HG02588 (cell line): Measurements from ENCODE around the gene PAGE2B.
"Not testable (repeated sequence)": the region's sequence is repeated elsewhere in the genome, so short reads cannot be mapped to it uniquely, and the experiment has no call there.

Experiments
- ATAC-seq: cut with Tn5 transposase; IDR thresholded peaks from one replicate; pipeline ENCODE4 v1.9.1; 2021; ENCODE audit warnings: mild to moderate bottlenecking, moderate library complexity; ENCODE audit not compliant: unreplicated experiment

PAGE2B gene

DNA sequence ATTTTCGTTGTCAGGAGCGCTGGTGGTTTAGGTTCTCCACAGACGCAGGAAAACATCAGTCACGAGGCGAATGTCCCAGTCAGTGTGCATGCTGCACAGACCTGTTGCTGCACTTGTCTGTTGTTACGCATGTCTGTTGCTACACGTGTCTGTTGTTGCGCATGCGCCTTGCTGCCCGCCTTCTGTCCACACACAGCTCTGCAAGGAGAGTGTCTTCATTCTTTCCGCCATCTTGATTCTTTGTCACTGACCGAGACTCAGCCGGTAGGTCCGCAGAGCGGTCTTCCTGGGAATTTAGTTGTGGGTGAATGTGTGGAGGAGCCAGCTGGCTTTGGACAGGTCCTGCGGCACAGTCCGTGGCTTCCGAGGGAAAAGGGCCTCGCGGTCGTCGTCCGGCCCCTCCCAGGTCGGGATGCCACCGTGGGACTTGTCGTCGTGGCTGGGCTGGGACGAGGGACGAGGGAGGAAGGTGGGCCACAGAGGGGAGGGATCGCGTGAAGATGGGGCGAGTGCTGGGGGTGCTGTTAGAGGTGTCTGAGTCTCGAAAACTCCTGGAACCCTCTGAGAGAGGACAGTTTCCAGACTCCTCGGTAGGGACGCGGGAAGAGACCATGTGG is at the start of gene PAGE2B:
Gene PAGE2B, plus strand, starts transcription at position 180 of the 617 bp plus-strand sequence. CDS start 1,012 bp downstream, outside the sequence.
- ATAC-seq = no peak

DNA sequence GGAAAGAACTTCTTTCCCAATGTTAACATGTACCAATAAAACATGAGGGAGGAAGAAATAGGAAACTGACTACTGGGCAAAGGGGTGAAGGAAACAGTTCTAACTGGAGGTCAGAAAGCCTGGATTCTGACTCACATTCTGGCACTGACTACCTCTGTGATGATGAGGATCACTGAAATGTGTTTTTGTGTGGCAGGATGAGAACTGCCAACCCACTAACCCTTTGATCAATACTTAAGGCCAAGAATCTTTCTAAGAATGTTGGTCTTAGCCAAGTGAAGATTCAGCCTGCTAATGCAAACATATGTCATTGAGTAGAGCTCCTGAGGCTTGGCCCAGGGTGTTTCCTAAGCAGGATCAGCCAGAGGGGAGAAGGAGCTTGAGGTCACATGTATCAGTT is 48.7 kb upstream of the PAGE2B start:
- no peak for ATAC-seq

GRCh38 chrX:55026840-55027239 is 48.0 kb upstream of the PAGE2B start:
- ATAC-seq = no peak

DNA sequence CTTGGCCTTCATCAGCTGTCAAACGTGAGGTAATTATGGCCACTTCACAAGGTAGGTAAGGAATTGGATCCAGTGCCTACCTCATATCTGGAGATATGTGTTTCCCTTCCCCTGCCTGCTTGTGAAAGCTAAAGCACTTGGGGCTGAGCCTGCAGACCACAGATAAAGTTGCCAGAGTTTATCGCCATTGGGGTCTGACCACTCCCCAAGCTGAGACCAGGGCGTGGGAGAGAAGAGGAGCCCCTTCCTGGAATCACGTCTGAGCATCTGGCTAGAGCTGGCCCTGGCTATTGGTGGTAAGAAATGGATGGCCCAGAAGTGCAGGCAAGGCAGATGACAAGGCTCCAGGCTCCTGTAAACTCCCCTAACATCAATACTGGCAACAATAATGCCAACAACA is 46.8 kb upstream of the PAGE2B start:
- no peak for ATAC-seq

DNA sequence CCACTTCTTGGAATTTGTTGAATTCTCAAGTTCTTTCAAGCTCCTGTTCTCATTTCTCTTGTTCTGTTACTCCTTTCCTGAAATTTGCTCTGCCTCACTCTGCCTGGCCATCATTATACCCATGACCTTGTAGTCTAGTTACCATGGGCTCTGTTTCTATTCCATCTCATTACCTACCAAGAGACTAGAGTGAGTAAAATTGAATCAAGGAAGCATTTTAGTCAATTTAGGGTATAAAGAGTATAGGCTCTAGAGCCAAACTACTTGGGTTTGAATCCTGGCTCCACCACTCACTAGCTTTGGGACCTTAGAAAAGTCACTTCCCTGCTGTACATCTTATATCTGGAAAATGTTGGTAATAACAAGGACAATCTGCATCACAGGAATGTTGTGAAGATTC is 46.2 kb upstream of the PAGE2B start:
- ATAC-seq = no peak

DNA sequence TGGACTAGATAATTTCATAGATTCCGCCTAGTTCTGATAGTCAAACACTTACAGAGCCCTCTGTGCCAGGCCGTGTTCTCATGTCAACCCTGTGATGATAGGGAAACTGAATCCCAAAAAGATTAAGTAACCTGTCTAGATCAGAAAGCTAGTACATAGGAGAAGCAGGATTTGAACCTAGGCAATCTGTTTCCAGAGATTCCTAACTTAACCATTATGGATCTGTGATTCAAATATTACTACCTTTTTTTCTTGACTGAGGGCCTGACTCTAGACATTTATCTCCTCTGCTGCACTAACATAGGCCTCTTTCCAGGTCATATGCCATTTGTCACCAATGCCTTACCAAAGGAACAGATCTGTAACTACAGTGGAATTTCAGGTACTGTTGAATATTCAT is 45.5 kb upstream of the PAGE2B start:
- ATAC-seq = no peak

GRCh38 chrX:55030271-55031205 is 44.3 kb upstream of the PAGE2B start, which contains the start of gene ALAS2:
Gene ALAS2 (minus strand): TSS chrX:55030977. CDS start chrX:55026000, 4,977 bp downstream.
- ATAC-seq = no peak

DNA sequence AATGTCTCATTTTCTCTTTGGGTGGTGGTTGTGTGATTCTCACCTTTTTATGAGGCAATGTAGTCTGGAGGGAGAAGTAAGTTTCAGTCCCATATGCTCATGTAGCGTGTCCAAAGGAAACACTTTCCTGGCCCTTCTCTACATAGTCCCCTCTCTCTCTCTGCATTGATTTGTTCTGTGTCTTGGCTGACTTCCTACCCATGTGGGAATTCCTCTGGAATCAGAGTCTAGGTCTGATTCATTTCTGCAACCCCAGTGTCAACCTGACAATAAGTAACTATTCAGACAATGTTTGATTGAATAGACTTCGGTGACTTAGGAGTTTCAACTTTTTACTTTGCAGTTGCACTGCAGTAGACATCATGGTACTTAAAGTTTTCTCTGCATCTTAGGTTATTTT is 41.4 kb upstream of the PAGE2B start:
- no peak for ATAC-seq

DNA sequence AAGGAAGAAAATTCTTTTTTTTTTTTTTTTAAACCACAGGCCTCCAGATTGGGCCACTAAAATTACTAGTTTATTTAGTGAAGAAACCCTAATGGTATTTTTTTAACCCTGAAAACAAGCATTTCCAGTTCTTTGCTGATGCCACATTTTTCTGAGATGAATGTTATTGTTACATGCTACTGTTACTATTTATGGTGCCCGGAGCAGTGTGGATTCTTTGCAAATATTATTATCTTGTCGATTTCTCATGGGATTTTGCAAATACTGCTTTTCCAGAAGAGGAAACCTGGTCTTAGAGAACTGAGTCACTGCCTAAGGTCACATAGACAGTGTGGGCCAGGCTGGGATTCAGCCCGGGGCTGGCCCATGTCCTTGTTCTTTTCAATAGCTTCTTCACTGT is 35.4 kb upstream of the PAGE2B start:
- no peak for ATAC-seq

- no peak for ATAC-seq
These were observed 33.3 kb upstream of the PAGE2B start for GRCh38 chrX:55041514-55041913.

GRCh38 chrX:55050599-55050998 is 24.2 kb upstream of the PAGE2B start:
- not testable (repeated sequence) for ATAC-seq

DNA sequence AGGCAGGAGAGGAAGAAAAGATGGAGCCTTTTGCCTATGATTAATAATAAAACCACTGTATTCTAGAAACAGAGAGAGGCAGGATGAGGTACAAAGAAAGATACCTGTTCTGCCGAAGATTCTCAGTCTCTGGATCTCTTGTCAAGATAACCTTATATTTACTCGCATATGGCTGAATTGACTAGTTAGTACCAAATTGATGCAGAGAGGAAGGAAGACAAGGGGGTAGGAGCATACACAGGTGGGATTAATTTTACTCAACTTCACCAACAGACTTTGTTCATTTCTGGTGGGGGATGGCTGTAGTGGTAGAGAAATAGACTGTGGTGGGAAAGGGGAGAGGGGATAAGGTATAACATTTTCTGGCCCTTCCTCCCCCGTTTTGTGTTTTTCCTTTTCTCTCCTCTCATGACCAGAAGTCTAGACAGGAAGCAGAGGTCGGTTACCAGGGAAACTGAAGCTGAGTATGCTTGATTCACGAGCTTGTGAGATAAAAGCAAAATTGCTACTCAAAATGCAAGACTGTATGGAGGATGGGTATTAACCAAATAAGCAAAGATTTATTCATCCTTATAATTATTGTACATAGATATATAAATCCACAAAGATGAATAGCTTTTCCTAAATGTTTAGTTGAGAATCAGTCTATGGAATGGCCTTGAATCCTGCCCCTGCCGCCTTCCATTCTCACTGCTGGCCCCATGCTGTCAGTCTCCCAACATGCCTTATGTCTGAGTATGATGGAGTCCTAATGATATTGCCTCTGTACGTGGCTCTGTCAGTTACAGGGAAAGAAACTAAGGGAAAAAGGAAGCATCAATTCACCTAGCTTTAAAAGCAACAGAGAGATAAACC is 17.8 kb upstream of the PAGE2B start:
- no peak for ATAC-seq

- peak; percentile 54 for ATAC-seq
These were observed 17.1 kb upstream of the PAGE2B start for GRCh38 chrX:55057675-55058249.

GRCh38 chrX:55067180-55067579 is 7.7 kb upstream of the PAGE2B start:
- ATAC-seq = not testable (repeated sequence)

DNA sequence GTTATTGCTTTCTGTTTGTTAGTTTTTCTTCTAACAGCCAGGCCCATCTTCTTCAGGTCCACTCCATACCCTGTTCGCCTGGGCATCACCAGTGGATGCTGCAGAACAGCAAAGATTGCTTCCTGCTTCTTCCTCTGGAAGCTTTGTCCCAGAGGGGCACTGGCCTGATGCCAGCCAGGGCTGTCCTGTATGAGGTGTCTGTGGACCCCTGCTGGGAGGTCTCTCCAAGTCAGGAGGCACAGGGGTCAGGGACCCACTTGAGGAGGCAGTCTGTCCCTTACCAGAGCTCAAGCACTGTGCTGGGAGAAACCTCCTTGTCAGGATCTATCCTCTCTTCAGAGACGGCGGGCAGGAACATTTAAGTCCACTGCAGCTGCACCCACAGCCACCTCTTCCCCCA is 2.5 kb upstream of the PAGE2B start:
- no peak for ATAC-seq

DNA sequence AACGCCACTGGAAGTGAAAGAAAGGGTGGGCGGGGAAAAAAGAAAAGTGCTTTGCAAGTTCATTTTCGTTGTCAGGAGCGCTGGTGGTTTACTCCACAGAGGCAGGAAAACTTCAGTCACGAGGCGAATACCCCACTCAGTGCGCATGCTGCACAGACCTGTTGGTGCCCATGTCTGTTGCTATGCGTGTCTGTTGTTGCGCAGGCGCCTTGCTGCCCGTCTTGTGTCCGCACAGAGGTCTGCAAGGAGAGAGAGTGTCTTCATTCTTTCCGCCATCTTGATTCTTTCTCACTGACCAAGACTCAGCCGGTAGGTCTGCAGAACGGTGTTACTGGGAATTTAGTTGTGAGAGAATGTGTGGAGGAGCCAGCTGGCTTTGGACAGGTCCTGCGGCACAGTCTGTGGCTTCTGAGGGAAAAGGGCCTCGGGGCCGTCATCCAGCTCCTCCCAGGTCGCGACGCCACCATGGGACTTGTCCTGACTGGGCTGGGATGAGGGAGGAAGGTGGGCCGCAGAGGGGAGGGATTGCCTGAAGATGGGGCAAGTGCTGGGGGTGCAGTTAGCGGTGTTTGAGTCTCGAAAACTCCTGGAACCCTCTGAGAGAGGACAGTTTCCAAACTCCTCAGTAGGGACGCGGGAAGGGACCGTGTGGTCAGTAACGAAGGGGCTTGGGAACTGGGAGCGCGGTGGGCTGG is 14.1 kb downstream of the PAGE2B start, which contains the start of gene PAGE2:
Gene PAGE2, plus strand, starts transcription at position 224 of the 695 bp plus-strand sequence. CDS start 1,003 bp downstream, outside the sequence.
- no peak for ATAC-seq

DNA sequence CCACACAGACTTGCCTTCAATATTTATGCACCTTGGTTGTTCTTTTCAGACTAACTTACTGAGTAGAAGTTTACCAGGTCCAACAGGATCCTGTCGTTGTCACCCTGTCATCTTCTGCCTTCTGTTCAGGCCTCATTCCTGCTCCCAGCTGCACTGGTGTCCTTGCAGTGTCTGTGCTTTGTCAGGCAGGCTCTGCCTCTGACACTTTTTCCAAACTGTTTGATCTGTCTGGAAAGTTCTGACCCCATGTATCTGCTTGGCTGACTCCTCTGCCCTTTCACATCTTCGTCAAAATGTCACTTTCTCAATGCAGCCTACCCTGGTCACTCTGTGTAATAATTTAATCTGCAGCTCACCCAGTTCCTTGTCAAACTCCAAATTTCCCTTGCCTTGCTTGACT is 23.9 kb downstream of the PAGE2B start:
- ATAC-seq = no peak

DNA sequence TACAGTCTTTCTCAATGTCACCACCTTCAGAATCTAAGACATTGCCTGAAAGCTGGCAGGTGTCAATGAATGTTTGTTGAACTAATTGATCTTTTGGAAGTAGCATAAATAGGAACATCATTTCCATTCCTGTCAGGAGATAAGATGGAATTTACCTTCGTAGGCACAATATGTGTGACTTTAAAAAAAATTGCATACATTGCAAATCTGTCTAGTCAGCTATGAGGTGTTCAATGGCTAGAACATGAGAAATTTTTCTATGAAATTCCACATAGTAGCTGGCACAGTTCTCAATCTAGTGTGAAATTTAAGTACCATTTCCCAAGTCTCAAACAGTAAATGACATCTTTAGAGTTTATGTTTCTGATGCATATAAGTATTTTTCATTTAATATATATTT is 24.3 kb downstream of the PAGE2B start:
- ATAC-seq = no peak

- ATAC-seq = no peak
These were observed 27.9 kb downstream of the PAGE2B start for GRCh38 chrX:55102754-55103153.

DNA sequence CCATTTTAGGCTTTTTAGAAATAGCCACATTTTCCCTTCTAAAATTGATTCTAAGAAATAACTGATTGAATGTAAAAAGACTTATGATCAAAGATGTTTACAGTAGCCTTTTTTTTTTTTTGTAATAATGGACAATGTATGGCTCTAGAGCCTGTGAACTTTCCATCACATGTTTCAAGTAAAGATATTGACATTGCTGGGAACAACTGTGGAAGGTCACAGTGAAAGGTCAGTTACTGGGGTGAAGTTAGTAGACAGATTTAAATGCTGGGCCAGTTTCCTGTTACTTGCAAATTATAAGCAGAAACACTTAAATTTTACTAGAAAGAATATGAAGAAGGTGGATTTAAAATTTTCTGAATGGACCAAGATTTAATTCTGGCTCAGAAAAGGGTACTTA is 32.4 kb downstream of the PAGE2B start:
- no peak for ATAC-seq
